Measurements from ENCODE around the gene MMAA.

DNA sequence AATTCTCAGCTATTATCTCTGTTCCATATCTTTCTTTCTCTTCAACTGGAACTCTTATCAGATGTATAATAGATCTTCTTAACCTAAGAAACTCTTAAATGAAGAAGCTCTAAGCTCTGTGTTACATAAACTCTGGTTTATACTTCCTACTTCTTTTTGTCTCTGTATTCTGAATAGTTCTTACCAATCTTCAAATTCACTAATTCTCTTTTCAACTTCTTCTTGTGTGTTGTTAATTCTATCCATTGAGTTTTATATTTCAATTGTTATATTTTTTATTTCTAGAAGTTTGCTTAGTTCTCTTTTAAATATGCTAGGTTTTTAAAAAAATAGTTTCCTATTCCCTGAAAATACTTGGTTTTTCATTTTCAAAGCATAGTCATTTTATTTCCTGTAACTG, 13.2 kb upstream of the MMAA start:
- TF ChIP-seq POLR2A (IDR thresholded peaks at IDR 0.05) (no peak), CTCF (IDR thresholded peaks at IDR 0.05) (no peak), EP300 (IDR thresholded peaks at IDR 0.05) (no peak)
